ENCODE measurements around the gene TNFRSF8.

DNA sequence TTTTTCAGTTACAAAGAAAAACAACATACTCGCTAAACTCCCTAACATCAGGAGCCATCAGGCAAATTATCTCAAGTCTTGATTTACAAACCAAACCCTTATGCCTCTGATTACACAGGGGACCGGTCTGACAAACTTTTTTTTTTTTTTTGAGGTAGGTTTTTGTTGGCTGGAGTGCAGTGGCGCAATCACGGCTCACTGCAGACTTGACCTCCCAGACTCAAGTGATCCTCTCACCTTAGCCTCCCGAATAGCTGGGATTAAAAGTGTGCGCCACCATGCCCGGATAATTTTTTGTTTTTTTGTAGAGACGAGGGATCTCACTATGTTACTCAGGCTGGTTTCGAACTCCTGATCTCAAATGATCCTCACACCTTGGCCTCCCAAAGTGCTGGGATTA, 47.6 kb upstream of the TNFRSF8 start:
- TF ChIP-seq POLR2A (IDR thresholded peaks at IDR 0.05), result no peak
- TF ChIP-seq, protein P1, sequence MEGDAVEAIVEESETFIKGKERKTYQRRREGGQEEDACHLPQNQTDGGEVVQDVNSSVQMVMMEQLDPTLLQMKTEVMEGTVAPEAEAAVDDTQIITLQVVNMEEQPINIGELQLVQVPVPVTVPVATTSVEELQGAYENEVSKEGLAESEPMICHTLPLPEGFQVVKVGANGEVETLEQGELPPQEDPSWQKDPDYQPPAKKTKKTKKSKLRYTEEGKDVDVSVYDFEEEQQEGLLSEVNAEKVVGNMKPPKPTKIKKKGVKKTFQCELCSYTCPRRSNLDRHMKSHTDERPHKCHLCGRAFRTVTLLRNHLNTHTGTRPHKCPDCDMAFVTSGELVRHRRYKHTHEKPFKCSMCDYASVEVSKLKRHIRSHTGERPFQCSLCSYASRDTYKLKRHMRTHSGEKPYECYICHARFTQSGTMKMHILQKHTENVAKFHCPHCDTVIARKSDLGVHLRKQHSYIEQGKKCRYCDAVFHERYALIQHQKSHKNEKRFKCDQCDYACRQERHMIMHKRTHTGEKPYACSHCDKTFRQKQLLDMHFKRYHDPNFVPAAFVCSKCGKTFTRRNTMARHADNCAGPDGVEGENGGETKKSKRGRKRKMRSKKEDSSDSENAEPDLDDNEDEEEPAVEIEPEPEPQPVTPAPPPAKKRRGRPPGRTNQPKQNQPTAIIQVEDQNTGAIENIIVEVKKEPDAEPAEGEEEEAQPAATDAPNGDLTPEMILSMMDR (IDR thresholded peaks at IDR 0.05), result no peak
